GM23248 (cell line): ENCODE measurements around the gene OR5AK2. TPM values are rescaled to one million over a fixed set of nuclear protein-coding genes. Genes with fewer than 3 reads are reported as not detected.

ENCODE experiments used
- DNase-seq: peaks from one replicate; pipeline ENCODE4 v3.0.0-alpha.2; 2015
- H2AFZ ChIP-seq: fragments of 200-600 bp; sonication (generic); 2 replicates; pipeline ENCODE4 v1.6.1; 2016; ENCODE audit warnings: antibody characterized with exemption
- H3F3A ChIP-seq: fragments of 200-600 bp; sonication (generic); 2 replicates; pipeline ENCODE4 v1.6.1; 2016; ENCODE audit warnings: mild to moderate bottlenecking, antibody characterized with exemption, mixed run types; ENCODE audit not compliant: insufficient read depth
- H3K27ac ChIP-seq: fragments of 200-600 bp; sonication (generic); 2 replicates; pipeline ENCODE4 v1.5.1; 2016; ENCODE audit warnings: mild to moderate bottlenecking
- H3K27me3 ChIP-seq: fragments of 200-600 bp; sonication (generic); replicated peaks from 2 replicates; pipeline ENCODE4 v1.6.1; 2016; ENCODE audit warnings: mild to moderate bottlenecking; ENCODE audit not compliant: insufficient read depth
- H3K36me3 ChIP-seq: fragments of 200-600 bp; sonication (generic); 2 replicates; pipeline ENCODE4 v1.6.1; 2016; ENCODE audit warnings: low read depth, mild to moderate bottlenecking
- H3K4me1 ChIP-seq: fragments of 200-600 bp; sonication (generic); 2 replicates; pipeline ENCODE4 v1.6.1; 2016; ENCODE audit warnings: mild to moderate bottlenecking; ENCODE audit not compliant: insufficient read depth
- H3K4me2 ChIP-seq: fragments of 200-600 bp; sonication (generic); one replicate; pipeline ENCODE4 v1.6.1; 2016; ENCODE audit warnings: mild to moderate bottlenecking; ENCODE audit not compliant: unreplicated experiment
- H3K4me3 ChIP-seq: fragments of 200-600 bp; sonication (generic); 2 replicates; pipeline ENCODE4 v1.5.1; 2016; ENCODE audit warnings: mild to moderate bottlenecking
- H3K79me2 ChIP-seq: fragments of 200-600 bp; sonication (generic); 2 replicates; pipeline ENCODE4 v1.6.1; 2016; ENCODE audit warnings: mild to moderate bottlenecking; ENCODE audit not compliant: insufficient read depth
- H3K9ac ChIP-seq: fragments of 200-600 bp; sonication (generic); 2 replicates; pipeline ENCODE4 v1.6.1; 2016; ENCODE audit warnings: mild to moderate bottlenecking
- H3K9me2 ChIP-seq: fragments of 200-600 bp; sonication (generic); 2 replicates; pipeline ENCODE4 v1.6.1; 2016; ENCODE audit warnings: mixed run types, mild to moderate bottlenecking, moderate library complexity; ENCODE audit not compliant: insufficient read depth
- H3K9me3 ChIP-seq: fragments of 200-600 bp; sonication (generic); one replicate; pipeline ENCODE4 v1.6.1; 2017; ENCODE audit warnings: low read depth
- H4K20me1 ChIP-seq: fragments of 200-600 bp; sonication (generic); 2 replicates; pipeline ENCODE4 v1.6.0; 2016; ENCODE audit not compliant: insufficient read depth
- EZH2 ChIP-seq: fragments of 200-600 bp; sonication (generic); IDR thresholded peaks from 2 replicates; pipeline ENCODE4 v1.6.1; 2018; ENCODE audit warnings: antibody characterized with exemption, mild to moderate bottlenecking; ENCODE audit not compliant: insufficient read depth, poor library complexity, severe bottlenecking
- EZH2phosphoT487 ChIP-seq: fragments of 200-600 bp; sonication (generic); IDR thresholded peaks from 2 replicates; pipeline ENCODE4 v1.6.1; 2018; ENCODE audit warnings: antibody characterized with exemption, moderate library complexity, mild to moderate bottlenecking, low read depth; ENCODE audit not compliant: insufficient read depth
- WGBS, 2 experiments: methylation state at CpG; one replicate each; pipeline ENCODE4 v1.1.6; 2015 to 2017; ENCODE audit warnings: low lambda C conversion rate in 2 of 2, low coverage in 1 of 2; ENCODE audit errors: missing lambda C conversion rate in 2 of 2; 5-methylcytosine and 5-hydroxymethylcytosine counted together
- in situ Hi-C: fragments of 300-500 bp; cut with MboI; formaldehyde crosslinking; loops from 2 replicates; pipeline ENCODE4 v1.15.0; 2020
- polyA plus RNA-seq: library from polyadenylated mRNA; unstranded; fragments of >200 nt; fragmentation: Nextera tagmentation; extraction: Ambion mirVana; gene quantifications from 2 replicates; pipeline ENCODE4 v1.2.1, GENCODE V29; 2016
- total RNA-seq: library from RNA; depleted of rRNA; stranded (reverse); fragments of >200 nt; shearing (Covaris generic); gene quantifications from 2 replicates; pipeline ENCODE4 v1.2.3, GENCODE V29; 2014; rRNA removed

The OR5AK2 gene
- total and polyA plus RNA-seq, 2 experiments from 2014 or later = not detected

DNA sequence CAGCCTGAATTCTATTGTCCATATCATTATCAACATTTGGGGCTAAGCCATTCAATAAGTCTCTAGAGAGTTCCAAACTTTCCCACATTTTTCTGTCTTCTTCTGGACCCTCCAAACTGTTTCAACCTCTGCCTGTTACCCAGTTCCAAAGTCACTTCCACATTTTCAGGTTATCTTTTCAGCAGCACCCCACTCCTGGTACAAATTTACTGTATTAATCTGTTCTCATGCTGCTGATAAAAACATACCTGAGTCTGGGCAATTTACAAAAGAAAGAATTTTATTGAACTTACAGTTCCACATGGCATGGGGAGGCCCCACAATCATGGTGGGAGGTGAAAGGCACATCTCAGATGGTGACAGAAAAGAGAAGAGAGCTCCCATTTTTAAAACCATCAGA lies 5.8 kb downstream of the OR5AK2 start:
- no peaks in the 10 kb centered on the region for H3K4me1 ChIP-seq
- H3K9ac ChIP-seq = no peak overlapping the region
- TF ChIP-seq EZH2phosphoT487 = no peak
- no peak for TF ChIP-seq EZH2
- H3K27ac ChIP-seq = no peak overlapping the region
- H3K79me2 ChIP-seq = no peaks in the 10 kb centered on the region
- H3F3A ChIP-seq = no peaks in the 10 kb centered on the region
- H2AFZ ChIP-seq = no peak overlapping the region
- in situ Hi-C loops = no loop called here
- H3K27me3 ChIP-seq = 0 out of 2 replicates have a peak, but pooled peaks cover 9% of the 10 kb centered on the region
- no peak overlapping the region for H3K4me2 ChIP-seq
- H3K9me2 ChIP-seq = no peaks in the 10 kb centered on the region
- H3K4me3 ChIP-seq = no peak overlapping the region
- no peaks in the 10 kb centered on the region for H4K20me1 ChIP-seq
- no peaks in the 10 kb centered on the region for H3K36me3 ChIP-seq
- H3K9me3 ChIP-seq = no peaks in the 10 kb centered on the region
- DNase-seq = no peak

DNA sequence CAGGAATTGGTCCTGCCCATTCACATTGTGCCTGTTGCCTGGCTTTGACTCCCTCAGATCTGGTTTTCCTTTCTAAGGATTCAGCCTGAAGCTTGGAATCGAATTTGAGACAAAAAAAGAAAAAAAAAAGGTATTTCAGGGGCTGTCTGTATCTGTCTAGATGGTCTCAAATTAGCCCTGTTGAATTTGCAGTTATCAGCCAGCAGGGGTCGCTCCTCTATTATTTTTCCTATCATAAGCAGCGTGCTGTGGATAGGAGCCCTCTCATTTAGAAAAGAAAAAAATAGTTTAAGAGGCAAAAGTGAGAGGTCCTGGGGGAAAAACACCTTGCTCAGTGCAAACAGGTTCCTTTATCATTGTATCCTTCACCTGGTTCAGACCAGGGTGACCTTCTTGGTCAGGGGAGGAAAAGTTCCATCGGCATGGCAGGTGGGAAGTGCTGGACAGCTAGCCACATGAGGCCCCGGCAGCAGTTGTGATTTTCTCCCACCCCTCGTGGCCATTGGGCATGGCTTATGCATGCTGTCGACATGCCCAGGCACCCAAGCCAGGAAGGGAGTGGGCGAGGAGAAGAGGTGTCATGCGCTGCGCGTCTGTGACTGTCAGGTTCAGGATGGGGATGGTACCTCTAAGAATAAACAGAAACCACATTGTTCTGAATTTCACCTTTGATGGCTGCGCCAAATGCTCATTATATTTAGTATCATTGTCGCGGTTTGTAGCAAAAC lies 13.1 kb downstream of the OR5AK2 start:
- no peaks in the 10 kb centered on the region for H3K4me1 ChIP-seq
- no peak overlapping the region for H3K27ac ChIP-seq
- WGBS, 2 experiments = 61 to 62% methylated on average over 14 of the region's 14 CpGs
- no peaks in the 10 kb centered on the region for H3K36me3 ChIP-seq
- H3K9ac ChIP-seq = no peak overlapping the region
- H3K4me3 ChIP-seq = no peak overlapping the region
- no peaks in the 10 kb centered on the region for H3K27me3 ChIP-seq
- no peaks in the 10 kb centered on the region for H3K9me2 ChIP-seq
- in situ Hi-C loops = no loop called here
- no peaks in the 10 kb centered on the region for H3K79me2 ChIP-seq
- TF ChIP-seq EZH2 (no peak), EZH2phosphoT487 (no peak)
- no peaks in the 10 kb centered on the region for H3K9me3 ChIP-seq
- no peak overlapping the region for H3K4me2 ChIP-seq
- H4K20me1 ChIP-seq = no peaks in the 10 kb centered on the region
- peak; percentile 14 for DNase-seq
- no peak overlapping the region for H2AFZ ChIP-seq
- no peaks in the 10 kb centered on the region for H3F3A ChIP-seq

DNA sequence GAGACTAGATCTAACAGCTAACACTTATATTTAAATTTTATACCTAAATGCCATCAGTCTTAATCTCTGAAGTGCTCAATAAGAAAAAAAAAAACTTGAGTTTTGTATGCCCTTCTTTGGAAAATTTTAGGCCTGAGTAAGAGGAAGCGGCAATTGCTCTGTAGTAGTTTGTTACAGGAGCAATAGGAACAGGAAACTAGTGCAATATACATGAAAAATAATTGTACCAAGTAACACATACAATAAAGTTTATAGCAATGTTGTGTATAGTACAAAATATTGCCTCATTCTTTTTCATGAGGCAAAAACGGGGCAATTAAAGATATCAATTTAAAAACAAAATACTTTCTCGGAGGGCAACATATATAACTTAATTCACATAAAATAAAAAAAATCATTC lies 19.7 kb downstream of the OR5AK2 start:
- no peak overlapping the region for H3K9ac ChIP-seq
- no peak overlapping the region for H2AFZ ChIP-seq
- H3K9me3 ChIP-seq = no peaks in the 10 kb centered on the region
- in situ Hi-C loops = no loop called here
- 0 out of 2 replicates have a peak, but pooled peaks cover 10% of the 10 kb centered on the region for H3K27me3 ChIP-seq
- H3K9me2 ChIP-seq = no peaks in the 10 kb centered on the region
- TF ChIP-seq EZH2 (no peak), EZH2phosphoT487 (no peak)
- no peaks in the 10 kb centered on the region for H3K79me2 ChIP-seq
- WGBS, 2 experiments = 15 to 16% methylated on average over 3 of the region's 3 CpGs
- no peak for DNase-seq
- H3K36me3 ChIP-seq = no peaks in the 10 kb centered on the region
- no peak overlapping the region for H3K4me3 ChIP-seq
- no peaks in the 10 kb centered on the region for H3K4me1 ChIP-seq
- H3K27ac ChIP-seq = no peak overlapping the region
- H3K4me2 ChIP-seq = no peak overlapping the region
- H3F3A ChIP-seq = no peaks in the 10 kb centered on the region
- no peaks in the 10 kb centered on the region for H4K20me1 ChIP-seq

DNA sequence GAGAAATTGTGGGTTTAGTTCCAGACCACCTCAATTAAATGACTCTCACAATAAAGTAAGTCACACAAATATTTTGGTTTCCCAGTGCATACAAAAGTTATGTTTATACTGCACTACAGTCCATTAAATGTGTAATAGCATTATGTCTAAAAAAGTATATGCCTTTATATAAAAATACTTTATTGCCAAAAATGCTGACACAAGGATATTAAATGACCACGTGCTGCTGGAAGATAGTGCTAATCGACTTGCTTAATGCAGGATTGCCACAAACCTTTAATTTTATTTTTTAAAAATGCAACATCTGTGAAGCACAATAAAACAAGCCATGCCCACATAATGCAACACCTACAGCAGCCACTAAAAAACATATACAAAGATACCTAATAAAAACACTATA lies 27.0 kb downstream of the OR5AK2 start:
- Histone ChIP-seq H3K36me3 (no peaks in the 10 kb centered on the region), H3F3A (no peaks in the 10 kb centered on the region), H3K9me2 (no peaks in the 10 kb centered on the region), H3K79me2 (no peaks in the 10 kb centered on the region), H4K20me1 (no peaks in the 10 kb centered on the region), H3K27me3 (peaks cover 15% of the 10 kb centered on the region; the same call in 1 of the 2 replicates), H3K9ac (no peak overlapping the region), H3K4me1 (no peaks in the 10 kb centered on the region), H3K4me2 (no peak overlapping the region), H3K4me3 (no peak overlapping the region), H2AFZ (no peak overlapping the region), H3K27ac (no peak overlapping the region), H3K9me3 (no peaks in the 10 kb centered on the region)
- DNase-seq = no peak
- in situ Hi-C loops = no loop called here
- no peak for TF ChIP-seq EZH2phosphoT487
- no peak for TF ChIP-seq EZH2
- WGBS, 2 experiments = 23% methylated on average over 2 of the region's 2 CpGs

DNA sequence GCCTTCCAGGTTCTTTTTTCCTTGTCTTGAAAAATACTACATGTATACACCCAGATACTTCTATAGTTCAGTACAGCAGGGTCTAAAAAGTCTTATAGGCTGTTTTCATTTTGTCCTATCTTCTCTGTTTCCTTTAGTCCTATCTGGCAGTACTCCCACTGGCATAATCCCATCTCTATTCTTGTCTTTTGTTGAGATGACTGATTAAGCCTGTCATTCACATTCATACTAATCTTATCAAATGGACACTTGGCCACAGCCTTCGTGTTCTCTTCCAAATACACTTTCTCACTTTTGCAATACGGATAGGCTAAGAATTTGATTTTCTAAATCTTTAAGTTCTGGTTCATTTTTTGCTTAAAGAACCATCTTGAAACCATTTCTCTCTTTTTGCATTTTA lies 42.8 kb downstream of the OR5AK2 start:
- no peaks in the 10 kb centered on the region for H3K9me3 ChIP-seq
- TF ChIP-seq EZH2 = no peak
- no peak for TF ChIP-seq EZH2phosphoT487
- DNase-seq = no peak
- H3K4me3 ChIP-seq = no peak overlapping the region
- 0 out of 2 replicates have a peak, but pooled peaks cover 6% of the 10 kb centered on the region for H3K27me3 ChIP-seq
- H3F3A ChIP-seq = no peaks in the 10 kb centered on the region
- no peaks in the 10 kb centered on the region for H3K36me3 ChIP-seq
- H2AFZ ChIP-seq = no peak overlapping the region
- H3K9ac ChIP-seq = no peak overlapping the region
- no peak overlapping the region for H3K4me2 ChIP-seq
- H3K9me2 ChIP-seq = no peaks in the 10 kb centered on the region
- WGBS, 2 experiments = 23 to 24% methylated on average over 2 of the region's 2 CpGs
- H4K20me1 ChIP-seq = no peaks in the 10 kb centered on the region
- H3K27ac ChIP-seq = no peak overlapping the region
- in situ Hi-C loops = loop anchor here (25.0 kb wide), 1 partner anchor 1219 kb away; the partner anchor contains the start of genes OR5D18 and OR5L1
- H3K4me1 ChIP-seq = no peaks in the 10 kb centered on the region
- no peaks in the 10 kb centered on the region for H3K79me2 ChIP-seq

Other genes with a start within 250 kb of the OR5AK2 start
- not detected in 2 replicates for gene OR9G4, start 240.2 kb upstream of the OR5AK2 start, total RNA-seq
- gene OR9G4, start 240.2 kb upstream of the OR5AK2 start, polyA plus RNA-seq = not detected in 2 replicates
- not detected in 2 replicates for gene LRRC55, start 193.0 kb downstream of the OR5AK2 start, total RNA-seq
- gene LRRC55, start 193.0 kb downstream of the OR5AK2 start, polyA plus RNA-seq = not detected in 2 replicates
- gene APLNR, start 248.3 kb downstream of the OR5AK2 start, total RNA-seq = not detected in 2 replicates
- gene APLNR, start 248.3 kb downstream of the OR5AK2 start, polyA plus RNA-seq = 0.18 TPM in 1 of 2 replicates, not detected in the other